Lung (tissue), 12 donors: Measurements from ENCODE around the gene PTPRG. TPM values are rescaled to one million over a fixed set of nuclear protein-coding genes. Genes with fewer than 3 reads are reported as not detected.

Experiments used
- ATAC-seq: fragments of 200-7000 bp; cut with Tn5 transposase; one replicate; pipeline ENCODE4 v1.9.1; 2020; ENCODE audit warnings: moderate number of reproducible peaks; ENCODE audit not compliant: insufficient read depth, low FRiP score
- DNase-seq, 3 donors: peaks; one replicate each; pipeline ENCODE4 v3.0.0-alpha.2; 2013 to 2017
- H3K27ac ChIP-seq, 2 donors: one replicate each; pipeline ENCODE4 v1.5.1; 2013; ENCODE audit warnings: mild to moderate bottlenecking in 2 of 2, moderate library complexity in 2 of 2, control low read depth in 1 of 2, inconsistent platforms in 1 of 2, low read depth in 1 of 2, low read length in 1 of 2
- H3K27me3 ChIP-seq, 3 donors: one replicate each; pipeline ENCODE4 v1.5.1; 2013; ENCODE audit warnings: low read length in 2 of 3; ENCODE audit not compliant: control insufficient read depth in 3 of 3, insufficient read depth in 3 of 3
- H3K36me3 ChIP-seq, 4 donors: one replicate each; pipeline ENCODE4 v1.5.1; 2013; ENCODE audit warnings: low read length in 4 of 4, mild to moderate bottlenecking in 1 of 4, moderate library complexity in 1 of 4; ENCODE audit not compliant: control insufficient read depth in 4 of 4, insufficient read depth in 4 of 4
- H3K4me1 ChIP-seq, 5 donors: one replicate each; pipeline ENCODE4 v1.5.1; 2013; ENCODE audit warnings: low read length in 5 of 5, mild to moderate bottlenecking in 2 of 5, moderate library complexity in 1 of 5; ENCODE audit not compliant: control insufficient read depth in 5 of 5, insufficient read depth in 5 of 5
- H3K4me3 ChIP-seq: one replicate; pipeline ENCODE4 v1.5.1; 2013; ENCODE audit warnings: mild to moderate bottlenecking, control low read depth, moderate library complexity
- H3K9ac ChIP-seq, 2 donors: one replicate each; pipeline ENCODE4 v1.5.1; 2013; ENCODE audit warnings: low read length in 2 of 2, control low read depth in 1 of 2; ENCODE audit not compliant: insufficient read depth in 1 of 2
- H3K9me3 ChIP-seq, 4 donors: one replicate each; pipeline ENCODE4 v1.5.1; 2013; ENCODE audit warnings: low read length in 3 of 4, mild to moderate bottlenecking in 1 of 4, moderate library complexity in 1 of 4; ENCODE audit not compliant: control insufficient read depth in 4 of 4, insufficient read depth in 3 of 4
- WGBS, 2 donors: extraction: QIAGEN DNeasy Blood & Tissue Kit; methylation state at CpG; one replicate each; pipeline ENCODE4 v1.1.7; 2013; 5-methylcytosine and 5-hydroxymethylcytosine counted together
- polyA plus RNA-seq, 2 donors: library from polyadenylated mRNA; stranded (reverse); fragments of 200-250 nt; gene quantifications; one replicate each; pipeline ENCODE4 v1.2.1, GENCODE V29; 2013
- total RNA-seq, 2 donors: library from RNA; depleted of rRNA in 1 of 2; stranded (reverse); fragments of >200 nt in 1 of 2; gene quantifications; one replicate each; pipeline ENCODE4 v1.2.1, GENCODE V29; 2014 to 2021
- TF ChIP-seq, protein P1 (sequence below): IDR thresholded peaks from 2 replicates; pipeline ENCODE4 v1.5.1; 2012; ENCODE audit warnings: mild to moderate bottlenecking; ENCODE audit errors: control extremely low read depth, extremely low read depth
- donor health status: control.
- donor health status: control.
- donor health status: Bipolar disorder and iron deficiency.
- donor health status: healthy.
- donor health status: DM: yes; HTN: yes; CAD: no.

Gene PTPRG
- total and polyA plus RNA-seq, 4 donors: 8.5 to 131 (median 75.9) TPM

DNA sequence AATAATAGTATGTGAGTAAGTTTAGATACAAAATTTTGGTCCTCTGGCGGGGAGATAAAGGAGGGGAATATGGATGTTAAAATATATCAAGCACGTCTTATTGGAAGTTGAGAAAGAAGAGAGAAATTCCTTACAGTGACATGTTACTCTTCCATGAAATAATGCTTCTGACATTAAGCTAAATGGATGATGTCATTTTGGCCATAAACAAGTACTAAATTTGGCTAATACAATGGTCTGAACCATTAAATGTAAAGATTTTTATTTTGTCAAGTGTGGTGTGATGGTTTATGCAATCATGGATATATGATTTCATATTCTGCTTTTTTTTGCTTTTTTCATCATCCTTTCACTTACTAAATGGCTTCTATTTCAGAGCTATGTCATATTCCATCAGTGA, 406.6 kb downstream of the PTPRG start:
- no peak for ATAC-seq
- TF ChIP-seq, protein P1, sequence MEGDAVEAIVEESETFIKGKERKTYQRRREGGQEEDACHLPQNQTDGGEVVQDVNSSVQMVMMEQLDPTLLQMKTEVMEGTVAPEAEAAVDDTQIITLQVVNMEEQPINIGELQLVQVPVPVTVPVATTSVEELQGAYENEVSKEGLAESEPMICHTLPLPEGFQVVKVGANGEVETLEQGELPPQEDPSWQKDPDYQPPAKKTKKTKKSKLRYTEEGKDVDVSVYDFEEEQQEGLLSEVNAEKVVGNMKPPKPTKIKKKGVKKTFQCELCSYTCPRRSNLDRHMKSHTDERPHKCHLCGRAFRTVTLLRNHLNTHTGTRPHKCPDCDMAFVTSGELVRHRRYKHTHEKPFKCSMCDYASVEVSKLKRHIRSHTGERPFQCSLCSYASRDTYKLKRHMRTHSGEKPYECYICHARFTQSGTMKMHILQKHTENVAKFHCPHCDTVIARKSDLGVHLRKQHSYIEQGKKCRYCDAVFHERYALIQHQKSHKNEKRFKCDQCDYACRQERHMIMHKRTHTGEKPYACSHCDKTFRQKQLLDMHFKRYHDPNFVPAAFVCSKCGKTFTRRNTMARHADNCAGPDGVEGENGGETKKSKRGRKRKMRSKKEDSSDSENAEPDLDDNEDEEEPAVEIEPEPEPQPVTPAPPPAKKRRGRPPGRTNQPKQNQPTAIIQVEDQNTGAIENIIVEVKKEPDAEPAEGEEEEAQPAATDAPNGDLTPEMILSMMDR: no peak

DNA sequence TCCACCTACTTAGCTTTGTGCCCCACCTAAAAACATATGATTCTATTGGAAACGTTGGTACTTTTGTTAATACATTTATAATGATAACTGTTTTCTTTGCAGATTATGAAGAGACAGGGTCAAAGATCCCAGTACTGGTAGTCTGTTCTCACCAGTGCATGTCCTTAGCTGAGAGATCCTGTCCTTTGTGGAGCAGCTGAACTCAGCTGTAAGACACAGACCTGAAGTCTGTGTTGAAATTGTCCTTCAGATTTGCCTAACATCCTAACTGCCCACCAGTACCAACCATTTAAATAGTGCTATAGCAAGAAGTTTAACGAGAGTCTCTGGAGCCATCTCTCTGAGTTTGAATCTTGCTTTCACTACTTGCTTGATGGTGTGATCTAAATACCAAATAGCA, 413.3 kb downstream of the PTPRG start:
- DNase-seq (no peak), ATAC-seq (no peak)
- Histone ChIP-seq H3K4me3 (no peak overlapping the region), H3K27ac (no peak overlapping the region), H3K4me1 (peaks cover 0 to 17% (median 6%) of the 10 kb centered on the region in 5 donors), H3K9ac (no peak overlapping the region), H3K36me3 (no peaks in the 10 kb centered on the region), H3K27me3 (no peaks in the 10 kb centered on the region), H3K9me3 (no peaks in the 10 kb centered on the region)
- TF ChIP-seq, protein P1: no peak
- 62 to 87% methylated on average over 2 of the region's 2 CpGs for WGBS, 2 donors

More for the DNA sequence above, 406.6 kb downstream of the PTPRG start:
- Histone ChIP-seq H3K27ac (no peak overlapping the region), H3K4me3 (no peak overlapping the region), H3K36me3 (no peaks in the 10 kb centered on the region), H3K9me3 (no peaks in the 10 kb centered on the region), H3K9ac (no peak overlapping the region), H3K27me3 (no peaks in the 10 kb centered on the region), H3K4me1 (peaks cover 0 to 19% (median 0%) of the 10 kb centered on the region in 5 donors)
- no peak for DNase-seq
- 66 to 94% methylated on average over 2 of the region's 2 CpGs for WGBS, 2 donors

DNA sequence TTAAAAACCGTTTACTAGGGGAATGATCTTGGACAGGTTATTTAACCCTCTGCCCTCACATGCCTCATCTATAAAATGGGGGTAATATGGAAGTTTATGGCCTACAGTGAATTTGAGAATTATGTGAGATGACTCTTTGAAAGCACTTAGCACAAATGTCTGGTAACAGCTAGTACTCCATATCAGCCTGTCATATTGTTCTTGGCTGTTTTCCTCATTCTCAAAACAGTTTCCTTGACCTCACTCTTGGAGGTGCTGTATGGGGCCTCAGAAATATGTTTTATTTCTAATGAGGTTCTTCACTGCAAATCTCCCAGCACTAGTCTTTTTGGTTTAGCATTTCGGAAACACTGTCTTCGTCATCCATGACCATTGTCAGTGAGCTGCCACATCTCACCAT, 413.8 kb downstream of the PTPRG start:
- Histone ChIP-seq H3K9me3 (no peaks in the 10 kb centered on the region), H3K4me1 (peaks cover 0 to 22% (median 7%) of the 10 kb centered on the region in 5 donors), H3K4me3 (no peak overlapping the region), H3K27ac (no peak overlapping the region), H3K27me3 (no peaks in the 10 kb centered on the region), H3K36me3 (no peaks in the 10 kb centered on the region), H3K9ac (no peak overlapping the region)
- DNase-seq (no peak), ATAC-seq (no peak)
- TF ChIP-seq, protein P1: no peak
- WGBS, 2 donors: 83 to 89% methylated on average over 3 of the region's 3 CpGs

DNA sequence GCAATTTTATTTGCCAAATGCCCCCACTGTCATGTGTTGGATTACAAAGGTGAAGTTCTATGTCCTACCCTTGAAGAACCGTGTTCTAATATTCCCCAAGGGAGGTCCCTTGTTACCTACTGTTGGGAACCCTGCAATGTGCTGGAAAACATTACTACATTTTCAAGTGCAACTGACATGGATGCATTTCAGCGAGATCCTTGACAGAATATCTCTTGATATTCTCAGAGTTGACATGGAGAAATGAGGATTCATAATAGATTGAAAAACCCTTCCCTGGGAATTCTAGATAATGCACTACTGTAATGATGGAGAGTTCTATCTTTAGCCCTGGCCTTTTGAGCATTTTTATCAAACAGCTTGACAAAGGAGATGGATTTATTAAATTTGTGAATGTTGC, 414.6 kb downstream of the PTPRG start:
- no peaks in the 10 kb centered on the region for H3K9me3 ChIP-seq
- ATAC-seq (no peak), DNase-seq (no peak)
- H3K27ac ChIP-seq: no peak overlapping the region
- TF ChIP-seq, protein P1: no peak
- no peak overlapping the region for H3K4me3 ChIP-seq
- H3K27me3 ChIP-seq: no peaks in the 10 kb centered on the region
- H3K4me1 ChIP-seq: peaks cover 0 to 22% (median 8%) of the 10 kb centered on the region in 5 donors
- no peaks in the 10 kb centered on the region for H3K36me3 ChIP-seq
- H3K9ac ChIP-seq: no peak overlapping the region
- WGBS, 2 donors: 65 to 89% methylated on average over 2 of the region's 2 CpGs
